Ectodermal cell (in vitro differentiated cells): Measurements from ENCODE around the gene PCBP3.

Experiments used
- H3K27ac ChIP-seq: 2 replicates; pipeline ENCODE4 v1.7.0; 2013; ENCODE audit warnings: mild to moderate bottlenecking, low read depth, low read length; ENCODE audit not compliant: insufficient read depth, poor library complexity, severe bottlenecking
- H3K27me3 ChIP-seq: 2 replicates; pipeline ENCODE4 v1.7.0; 2013; ENCODE audit warnings: mild to moderate bottlenecking, low read length; ENCODE audit not compliant: insufficient read depth, control insufficient read depth, poor library complexity, severe bottlenecking
- H3K36me3 ChIP-seq: one replicate; pipeline ENCODE4 v1.7.0; 2013; ENCODE audit warnings: low read length; ENCODE audit not compliant: control insufficient read depth, insufficient read depth
- H3K4me1 ChIP-seq: one replicate; pipeline ENCODE4 v1.7.0; 2013; ENCODE audit warnings: low read length; ENCODE audit not compliant: control insufficient read depth, insufficient read depth
- H3K4me3 ChIP-seq: 2 replicates; pipeline ENCODE4 v1.7.0; 2013; ENCODE audit warnings: low read depth, low read length, control low read depth; ENCODE audit not compliant: insufficient read depth
- H3K9me3 ChIP-seq: 2 replicates; pipeline ENCODE4 v1.7.0; 2013; ENCODE audit warnings: mild to moderate bottlenecking, low read length, moderate library complexity; ENCODE audit not compliant: control insufficient read depth
- WGBS, 2 experiments: methylation state at CpG; one replicate each; pipeline ENCODE4 v1.1.7; 2013; ENCODE audit warnings: missing lambda C conversion rate in 2 of 2; 5-methylcytosine and 5-hydroxymethylcytosine counted together

PCBP3 gene

DNA sequence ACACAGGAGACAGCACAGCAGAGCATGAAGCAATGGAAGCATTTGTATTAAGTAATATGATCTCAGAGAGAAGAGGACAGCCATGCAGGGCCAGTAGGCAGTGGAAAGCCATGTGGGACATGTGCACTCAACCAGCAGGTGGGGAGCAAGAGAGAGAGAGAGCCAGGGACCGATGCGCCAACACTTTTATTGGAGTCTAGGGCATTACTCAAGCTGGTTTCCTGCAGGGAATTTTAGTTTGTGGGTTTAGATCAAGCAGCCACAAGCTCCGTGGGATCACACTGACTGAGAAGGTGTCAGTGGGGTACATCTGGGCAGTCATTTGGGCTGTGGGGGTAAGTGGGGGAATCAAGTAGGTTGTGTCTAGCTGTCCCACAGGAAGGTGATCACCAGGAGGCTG is 137.1 kb downstream of the PCBP3 start:
- H3K4me1 ChIP-seq: no peaks in the 10 kb centered on the region
- H3K27ac ChIP-seq: no peak overlapping the region
- H3K36me3 ChIP-seq: no peaks in the 10 kb centered on the region
- H3K27me3 ChIP-seq: no peaks in the 10 kb centered on the region
- H3K9me3 ChIP-seq: no peaks in the 10 kb centered on the region
- WGBS, 2 experiments: 92 to 95% methylated on average over 3 of the region's 3 CpGs
- no peak overlapping the region for H3K4me3 ChIP-seq

DNA sequence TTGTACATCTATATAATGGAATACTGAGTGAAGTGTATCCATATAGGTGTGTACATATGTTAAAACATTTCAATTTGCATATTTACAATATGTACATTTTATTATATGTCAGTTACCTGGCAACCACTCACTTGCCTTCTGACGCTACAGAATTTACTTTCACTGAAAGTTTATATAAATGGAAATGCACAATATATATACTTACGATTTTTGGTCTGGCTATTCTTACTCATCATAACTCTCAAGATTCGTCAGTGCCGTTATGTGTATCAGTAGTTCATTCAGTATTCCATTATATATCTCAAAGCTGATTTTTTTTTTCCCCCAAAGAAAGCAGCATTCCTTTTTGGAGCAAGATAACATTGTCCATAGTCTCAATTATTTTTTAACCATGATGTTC is 138.2 kb downstream of the PCBP3 start:
- H3K27me3 ChIP-seq: no peaks in the 10 kb centered on the region
- H3K4me1 ChIP-seq: no peaks in the 10 kb centered on the region
- 91 to 92% methylated on average over 3 to 4 of the region's 4 CpGs for WGBS, 2 experiments
- H3K36me3 ChIP-seq: no peaks in the 10 kb centered on the region
- H3K9me3 ChIP-seq: no peaks in the 10 kb centered on the region
- H3K27ac ChIP-seq: no peak overlapping the region
- H3K4me3 ChIP-seq: no peak overlapping the region

DNA sequence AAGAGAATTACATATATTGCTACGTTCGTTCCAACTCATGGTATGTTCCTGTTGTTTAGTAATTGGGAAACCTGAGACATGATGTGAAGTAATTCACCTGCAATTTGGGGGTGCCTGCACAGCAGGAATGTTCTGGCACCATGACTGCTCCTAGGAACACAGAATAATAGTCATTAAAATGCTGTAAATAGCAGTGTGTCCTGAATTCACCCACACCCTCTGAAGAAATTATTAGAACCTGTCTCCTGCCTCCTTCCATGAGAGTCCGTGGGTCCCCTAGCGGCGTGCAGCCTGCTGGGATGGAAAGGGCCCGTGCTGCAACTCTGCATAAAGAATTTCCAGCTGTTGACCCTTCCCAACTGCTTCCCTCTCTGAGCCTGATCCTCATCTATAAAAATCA is 143.1 kb downstream of the PCBP3 start:
- Histone ChIP-seq H3K4me3 (no peak overlapping the region), H3K4me1 (no peaks in the 10 kb centered on the region), H3K27ac (no peak overlapping the region), H3K9me3 (no peaks in the 10 kb centered on the region), H3K36me3 (no peaks in the 10 kb centered on the region), H3K27me3 (no peaks in the 10 kb centered on the region)
- 95 to 96% methylated on average over 6 of the region's 6 CpGs for WGBS, 2 experiments

DNA sequence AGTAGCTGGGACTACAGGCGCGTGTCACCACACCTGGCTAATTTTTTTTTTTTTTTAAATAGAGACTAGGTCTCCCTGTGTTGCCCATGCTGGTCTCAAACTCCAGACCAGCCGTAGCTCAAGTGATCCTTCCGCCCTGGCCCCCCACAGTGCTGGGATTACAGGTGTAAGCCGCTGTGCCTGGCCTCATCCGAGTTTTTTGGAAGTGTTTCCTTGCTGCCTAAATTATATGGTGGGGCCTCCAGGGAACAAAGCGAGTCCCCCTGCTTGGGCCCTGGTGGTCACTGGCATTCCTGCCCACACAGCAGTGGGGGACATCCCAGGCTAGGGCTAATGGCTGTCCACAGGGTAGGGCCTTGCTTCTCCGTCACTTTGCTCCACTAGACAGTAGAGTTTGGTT is 143.8 kb downstream of the PCBP3 start:
- Histone ChIP-seq H3K36me3 (no peaks in the 10 kb centered on the region), H3K4me1 (no peaks in the 10 kb centered on the region), H3K4me3 (no peak overlapping the region), H3K27me3 (no peaks in the 10 kb centered on the region), H3K27ac (no peak overlapping the region), H3K9me3 (no peaks in the 10 kb centered on the region)
- 93% methylated on average over 8 of the region's 8 CpGs for WGBS, 2 experiments

DNA sequence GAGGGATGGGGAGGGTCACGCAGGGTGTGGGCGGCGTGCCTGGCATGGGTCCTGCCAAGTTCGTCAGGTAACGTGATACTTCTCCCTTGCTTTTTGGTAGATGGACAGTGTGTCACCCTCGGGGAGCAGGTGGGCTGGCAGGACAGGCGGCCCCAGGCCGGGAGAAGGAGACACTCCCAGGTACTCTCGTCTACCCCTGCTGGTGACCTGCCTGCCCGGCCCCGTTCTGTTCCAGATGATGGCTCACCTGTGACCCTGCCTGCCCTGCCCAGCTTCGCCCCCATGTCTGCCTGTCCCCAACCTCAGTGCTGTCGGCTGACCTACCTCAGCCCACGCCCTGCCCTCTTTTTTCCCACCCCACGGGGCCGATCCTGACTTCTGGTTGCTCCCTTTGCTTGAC is 144.7 kb downstream of the PCBP3 start:
- no peaks in the 10 kb centered on the region for H3K27me3 ChIP-seq
- WGBS, 2 experiments: 91 to 93% methylated on average over 16 of the region's 16 CpGs
- H3K9me3 ChIP-seq: no peaks in the 10 kb centered on the region
- no peak overlapping the region for H3K4me3 ChIP-seq
- H3K27ac ChIP-seq: no peak overlapping the region
- H3K36me3 ChIP-seq: no peaks in the 10 kb centered on the region
- H3K4me1 ChIP-seq: no peaks in the 10 kb centered on the region

DNA sequence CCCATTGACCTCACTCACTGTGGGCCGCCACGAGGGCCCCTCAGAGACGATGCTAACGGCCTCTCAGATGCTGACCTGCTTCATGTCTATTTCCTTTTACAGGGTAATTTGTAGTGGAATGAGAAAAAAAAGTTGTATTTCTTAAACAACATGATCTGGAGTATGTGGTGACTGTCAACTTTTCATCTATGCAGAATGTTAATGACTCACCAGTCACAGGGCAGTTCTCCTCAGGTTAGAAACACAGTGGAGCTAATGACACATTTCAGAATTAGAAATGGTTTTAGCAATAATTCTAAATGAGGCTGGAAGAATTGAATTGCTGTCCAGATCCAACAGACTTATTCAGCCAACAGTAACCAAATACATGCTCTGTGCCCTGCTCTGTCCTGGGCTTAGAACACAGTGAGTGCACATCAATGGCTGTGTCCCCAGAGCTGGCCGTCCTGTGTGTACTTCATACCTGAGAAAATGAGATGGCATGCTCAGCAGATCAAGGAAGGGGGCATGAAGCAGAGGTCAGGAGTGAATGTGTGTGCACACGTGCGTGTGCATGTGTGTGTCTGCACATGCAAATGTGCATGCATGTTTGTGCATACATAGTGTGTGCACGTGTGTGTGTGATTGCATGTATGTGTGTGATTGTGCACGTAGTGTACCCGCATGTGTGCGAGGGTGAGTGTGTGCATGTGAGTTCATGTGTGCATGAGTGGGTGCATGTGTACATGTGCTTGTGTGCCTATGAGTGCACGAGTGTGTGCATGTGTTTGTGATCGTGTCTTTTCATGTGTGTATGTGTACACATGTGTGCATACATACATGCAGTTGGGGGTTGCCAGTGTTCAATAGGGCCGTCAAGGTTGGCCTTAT is 145.3 kb downstream of the PCBP3 start:
- H3K27me3 ChIP-seq: no peaks in the 10 kb centered on the region
- no peaks in the 10 kb centered on the region for H3K4me1 ChIP-seq
- no peak overlapping the region for H3K4me3 ChIP-seq
- H3K9me3 ChIP-seq: no peaks in the 10 kb centered on the region
- H3K27ac ChIP-seq: no peak overlapping the region
- H3K36me3 ChIP-seq: no peaks in the 10 kb centered on the region
- WGBS, 2 experiments: 94 to 95% methylated on average over 14 of the region's 14 CpGs

DNA sequence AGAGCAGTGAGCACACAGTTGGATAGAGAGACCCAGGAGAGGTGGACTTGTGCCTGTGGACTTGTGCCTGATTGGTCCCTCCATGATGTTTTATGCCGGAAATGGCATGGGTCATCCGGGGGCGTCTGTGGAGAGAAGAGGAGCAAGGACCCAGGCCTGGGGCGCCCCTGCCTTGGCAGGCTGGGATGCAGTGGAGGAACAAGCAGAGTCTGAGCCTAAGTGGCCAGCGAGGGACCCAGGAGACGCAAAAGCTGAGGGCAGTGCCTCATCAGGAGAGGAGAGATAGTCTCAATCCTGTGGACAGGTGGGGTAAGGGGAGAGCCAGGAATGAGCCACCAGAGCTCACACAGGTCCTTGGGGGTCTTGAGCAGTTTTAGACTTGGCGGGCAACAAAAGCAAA is 146.9 kb downstream of the PCBP3 start:
- WGBS, 2 experiments: 93 to 94% methylated on average over 7 of the region's 7 CpGs
- no peak overlapping the region for H3K27ac ChIP-seq
- no peaks in the 10 kb centered on the region for H3K4me1 ChIP-seq
- no peaks in the 10 kb centered on the region for H3K36me3 ChIP-seq
- no peaks in the 10 kb centered on the region for H3K27me3 ChIP-seq
- H3K4me3 ChIP-seq: no peak overlapping the region
- no peaks in the 10 kb centered on the region for H3K9me3 ChIP-seq

DNA sequence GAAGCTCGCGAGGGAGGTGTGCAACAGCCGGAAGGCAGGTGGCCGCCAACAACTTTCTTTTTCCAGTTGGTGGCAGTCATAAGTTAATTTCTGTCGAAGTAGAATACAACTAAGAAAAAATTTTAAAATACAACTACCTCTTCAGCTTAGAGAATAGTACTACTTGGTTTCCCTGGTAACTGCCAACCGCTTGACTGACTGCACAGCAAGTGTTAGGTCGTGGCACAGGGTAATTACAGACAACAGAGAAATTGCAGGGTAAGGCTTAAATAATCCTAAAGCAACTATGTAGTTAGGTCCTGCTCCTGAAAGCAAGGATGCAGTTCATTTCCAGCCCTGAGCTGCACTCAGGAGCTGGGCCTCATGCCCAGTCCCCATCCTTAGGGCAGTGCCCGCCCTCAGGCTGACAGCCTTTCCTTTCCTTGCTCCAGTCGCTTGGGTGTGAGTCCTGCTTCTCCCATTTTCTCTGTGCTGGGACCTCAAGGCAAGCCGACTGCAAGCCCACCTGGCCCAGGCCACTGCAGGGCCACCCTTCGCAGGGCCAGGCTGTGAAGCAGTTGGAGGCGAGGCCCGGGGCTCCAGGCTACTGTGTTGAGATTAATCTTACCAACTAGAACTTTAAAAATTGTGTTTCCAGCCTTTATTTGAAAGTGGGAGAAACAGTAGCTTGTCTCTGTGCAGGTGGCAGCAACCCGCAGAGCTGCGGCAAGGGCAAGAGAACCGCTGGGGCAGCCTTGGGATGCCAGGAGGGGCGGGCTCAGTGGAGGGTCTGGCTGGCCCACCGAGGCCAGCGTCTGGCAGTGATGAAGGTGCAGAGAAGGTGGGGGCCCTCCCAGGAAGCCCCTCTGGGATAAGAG is 148.3 kb downstream of the PCBP3 start:
- no peaks in the 10 kb centered on the region for H3K36me3 ChIP-seq
- no peak overlapping the region for H3K4me3 ChIP-seq
- no peaks in the 10 kb centered on the region for H3K27me3 ChIP-seq
- H3K27ac ChIP-seq: no peak overlapping the region
- WGBS, 2 experiments: 90 to 94% methylated on average over 19 of the region's 19 CpGs
- H3K9me3 ChIP-seq: no peaks in the 10 kb centered on the region
- H3K4me1 ChIP-seq: no peaks in the 10 kb centered on the region

DNA sequence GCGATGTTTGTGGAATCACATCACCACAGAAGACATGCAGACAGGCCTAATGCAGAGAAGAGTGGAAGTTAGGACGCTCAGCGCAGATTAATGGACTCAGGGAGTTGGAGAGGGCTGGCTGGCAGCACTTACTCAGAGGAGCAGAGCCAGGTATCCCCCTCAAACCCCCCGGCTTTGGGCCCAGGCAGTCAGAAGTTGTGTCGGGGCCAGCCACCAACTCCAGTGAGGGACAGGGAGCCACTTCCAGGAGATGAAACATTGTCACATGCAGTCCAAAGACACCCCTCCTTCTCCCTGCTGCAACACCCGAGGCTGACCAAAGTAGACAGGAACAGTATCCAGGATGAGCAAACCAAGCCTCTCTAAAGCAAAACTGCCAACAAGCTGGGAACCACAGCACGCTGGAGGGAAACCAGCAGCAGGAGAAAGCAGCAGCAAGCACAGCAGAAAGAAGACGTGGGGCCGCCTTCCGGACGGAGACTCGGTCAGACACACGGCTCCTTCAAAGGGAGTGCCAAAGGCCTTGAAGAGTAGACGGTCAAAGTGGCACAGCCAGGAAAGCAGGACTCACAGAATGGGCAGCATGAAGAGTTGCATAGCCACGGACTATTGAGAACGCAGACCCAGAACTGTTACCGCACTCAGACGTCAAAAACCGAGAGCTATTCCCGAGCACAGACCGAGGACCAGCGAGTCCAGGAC is 149.3 kb downstream of the PCBP3 start:
- WGBS, 2 experiments: 91 to 93% methylated on average over 22 of the region's 22 CpGs
- no peaks in the 10 kb centered on the region for H3K27me3 ChIP-seq
- no peaks in the 10 kb centered on the region for H3K36me3 ChIP-seq
- no peaks in the 10 kb centered on the region for H3K4me1 ChIP-seq
- H3K27ac ChIP-seq: no peak overlapping the region
- H3K4me3 ChIP-seq: no peak overlapping the region
- H3K9me3 ChIP-seq: no peaks in the 10 kb centered on the region

DNA sequence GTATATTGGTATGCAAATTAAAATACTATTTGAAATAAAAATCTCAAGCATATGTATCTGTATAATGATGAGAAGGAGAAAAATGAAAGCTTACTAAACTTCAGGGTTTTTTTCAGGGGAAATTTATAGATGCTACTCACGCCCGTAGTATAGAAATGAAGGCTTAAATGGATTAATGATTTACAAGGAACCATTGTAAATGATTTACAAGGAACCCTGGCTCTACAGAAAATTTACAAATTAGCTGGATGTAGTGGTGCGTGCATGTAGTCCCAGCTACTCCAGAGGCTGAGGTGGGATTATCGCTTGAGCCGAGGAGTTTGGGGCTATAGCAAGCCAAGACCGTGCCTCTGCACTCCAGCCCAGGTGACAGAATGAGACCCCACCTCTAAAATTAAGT is 150.5 kb downstream of the PCBP3 start:
- Histone ChIP-seq H3K9me3 (no peaks in the 10 kb centered on the region), H3K27ac (no peak overlapping the region), H3K4me3 (no peak overlapping the region), H3K4me1 (no peaks in the 10 kb centered on the region), H3K27me3 (no peaks in the 10 kb centered on the region), H3K36me3 (no peaks in the 10 kb centered on the region)
- WGBS, 2 experiments: 91 to 94% methylated on average over 6 of the region's 6 CpGs
